Progenitor cell of endocrine pancreas (in vitro differentiated cells): Measurements from ENCODE around the gene LCN2. TPM values are rescaled to one million over a fixed set of nuclear protein-coding genes. Genes with fewer than 3 reads are reported as not detected.

Experiments
- DNase-seq: peaks from one replicate; pipeline ENCODE4 v3.0.0; 2021; ENCODE audit warnings: low spot score; ENCODE audit not compliant: unreplicated experiment
- H3K27ac Mint-ChIP-seq: 2 replicates; pipeline ENCODE4 v1.8.0; 2021; ENCODE audit warnings: mild to moderate bottlenecking, moderate library complexity, mixed read lengths
- H3K27me3 Mint-ChIP-seq: 2 replicates; pipeline ENCODE4 v1.8.0; 2021; ENCODE audit warnings: mixed read lengths
- H3K36me3 Mint-ChIP-seq: 2 replicates; pipeline ENCODE4 v1.8.0; 2022; ENCODE audit warnings: mixed read lengths; ENCODE audit not compliant: insufficient read depth
- H3K4me1 Mint-ChIP-seq: 2 replicates; pipeline ENCODE4 v1.8.0; 2021; ENCODE audit warnings: low read depth, mixed read lengths
- H3K4me3 Mint-ChIP-seq: 2 replicates; pipeline ENCODE4 v1.8.0; 2021; ENCODE audit warnings: low read depth, mild to moderate bottlenecking, moderate library complexity, mixed read lengths
- H3K9me3 Mint-ChIP-seq: 2 replicates; pipeline ENCODE4 v1.8.0; 2021; ENCODE audit warnings: low read depth, mixed read lengths
- CTCF ChIP-seq: fragments of 200-600 bp; sonication (generic); IDR thresholded peaks from one replicate; pipeline ENCODE4 v1.5.0; 2021; ENCODE audit warnings: antibody characterized with exemption, mild to moderate bottlenecking; ENCODE audit not compliant: unreplicated experiment
- total RNA-seq: library from RNA; stranded (reverse); gene quantifications from 2 replicates; pipeline ENCODE4 v1.2.1, GENCODE V29; 2021

LCN2 gene
- total RNA-seq, 1 donor from 2014 or later = not detected

- H3K9me3 Mint-ChIP-seq = no peaks in the 10 kb centered on the region
- no peaks in the 10 kb centered on the region for H3K36me3 Mint-ChIP-seq
- no peaks in the 10 kb centered on the region for H3K4me1 Mint-ChIP-seq
- H3K4me3 Mint-ChIP-seq = no peak overlapping the region
- no peak for DNase-seq
- H3K27ac Mint-ChIP-seq = no peak overlapping the region
- peaks cover 10% of the 10 kb centered on the region for H3K27me3 Mint-ChIP-seq
- TF ChIP-seq CTCF = no peak
Observed at GRCh38 chr9:128142596-128142995, 6.7 kb upstream of the LCN2 start.

GRCh38 chr9:128143525-128144238 lies 5.6 kb upstream of the LCN2 start:
- DNase-seq = no peak
- Mint-ChIP-seq H3K36me3 (no peaks in the 10 kb centered on the region), H3K4me3 (no peak overlapping the region), H3K4me1 (no peaks in the 10 kb centered on the region), H3K9me3 (no peaks in the 10 kb centered on the region), H3K27ac (no peak overlapping the region), H3K27me3 (peaks cover 6% of the 10 kb centered on the region)
- no peak for TF ChIP-seq CTCF

GRCh38 chr9:128144239-128145181 lies 4.7 kb upstream of the LCN2 start:
- no peak for DNase-seq
- Mint-ChIP-seq H3K36me3 (no peaks in the 10 kb centered on the region), H3K4me1 (no peaks in the 10 kb centered on the region), H3K27ac (no peak overlapping the region), H3K27me3 (peaks cover 9% of the 10 kb centered on the region), H3K4me3 (no peak overlapping the region), H3K9me3 (no peaks in the 10 kb centered on the region)
- TF ChIP-seq CTCF = no peak

DNA sequence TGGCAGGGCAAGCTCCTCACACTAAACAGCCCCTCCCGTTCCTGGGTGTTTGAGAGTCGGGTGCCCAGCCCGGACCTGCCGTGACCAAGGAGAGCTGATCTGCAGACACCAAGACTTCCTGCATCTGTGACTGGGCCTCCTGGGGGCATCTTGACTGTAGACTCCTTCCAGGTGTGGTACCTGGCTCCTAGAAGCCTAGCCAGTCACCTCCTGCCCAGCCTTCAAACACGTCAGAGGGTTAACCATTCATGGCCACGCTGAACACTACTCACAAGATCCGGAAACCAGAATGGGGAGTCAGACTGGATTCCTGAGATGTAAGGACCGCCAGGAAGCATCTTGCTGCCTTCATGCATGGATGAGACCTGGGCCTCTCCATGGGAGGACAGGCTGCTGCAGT lies 3.7 kb upstream of the LCN2 start:
- Mint-ChIP-seq H3K27me3 (peaks cover 13% of the 10 kb centered on the region), H3K4me1 (no peaks in the 10 kb centered on the region), H3K36me3 (no peaks in the 10 kb centered on the region), H3K9me3 (no peaks in the 10 kb centered on the region), H3K27ac (no peak overlapping the region), H3K4me3 (no peak overlapping the region)
- no peak for TF ChIP-seq CTCF
- no peak for DNase-seq

DNA sequence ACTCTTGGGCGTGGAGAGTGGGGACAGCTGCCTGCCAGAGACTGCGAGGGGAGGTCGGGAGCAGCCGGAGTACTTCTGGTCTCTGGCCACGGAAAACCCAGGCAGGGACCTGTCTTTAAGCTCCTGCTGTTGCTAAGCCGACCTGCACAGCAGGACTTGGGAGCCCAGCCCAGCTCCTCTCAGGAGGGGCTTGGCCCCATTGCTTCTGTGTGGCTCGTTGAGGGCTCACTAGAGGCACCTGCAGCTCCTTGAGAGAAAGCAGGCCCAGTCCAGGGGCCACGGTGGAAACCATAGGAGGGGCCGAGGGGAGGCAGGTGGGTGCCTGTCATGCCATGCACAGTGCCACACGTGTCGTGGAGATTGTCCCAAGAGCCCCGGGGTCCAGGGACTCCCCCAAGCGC lies 3.3 kb upstream of the LCN2 start:
- Mint-ChIP-seq H3K36me3 (no peaks in the 10 kb centered on the region), H3K4me3 (no peak overlapping the region), H3K9me3 (no peaks in the 10 kb centered on the region), H3K4me1 (peaks cover 3% of the 10 kb centered on the region), H3K27ac (no peak overlapping the region), H3K27me3 (peaks cover 17% of the 10 kb centered on the region)
- no peak for TF ChIP-seq CTCF
- no peak for DNase-seq
